Limb (tissue), 2 donors: Measurements from ENCODE around the gene KRTAP22-2.

Experiments used
- DNase-seq, 2 donors: peaks; one replicate each; pipeline ENCODE4 v3.0.0-alpha.2; 2016; ENCODE audit errors: extremely low spot score in 2 of 2

The KRTAP22-2 gene

GRCh38 chr21:30563072-30563471, 27.1 kb downstream of the KRTAP22-2 start:
- DNase-seq, result no peak

GRCh38 chr21:30561957-30562356, 28.2 kb downstream of the KRTAP22-2 start:
- DNase-seq, result no peak

GRCh38 chr21:30561264-30561895, 28.8 kb downstream of the KRTAP22-2 start, which contains the start of gene KRTAP19-7:
KRTAP19-7 (minus strand) TSS chr21:30561314; CDS start chr21:30561289, 25 bp downstream.
- no peak for DNase-seq

- DNase-seq, result no peak
Measured at GRCh38 chr21:30555095-30555494, 35.1 kb downstream of the KRTAP22-2 start.

GRCh38 chr21:30552782-30553181, 37.4 kb downstream of the KRTAP22-2 start:
- no peak for DNase-seq

GRCh38 chr21:30541764-30542163, 48.4 kb downstream of the KRTAP22-2 start, which contains the start of gene KRTAP19-6:
KRTAP19-6 (minus strand) TSS chr21:30541864; CDS start chr21:30541833, 31 bp downstream.
- DNase-seq, result no peak
